Inflammatory macrophage treated with lipopolysaccharide for 1 hour (primary cell): ENCODE data around the gene TRIM33.
A peak's percentile ranks its signal among the peaks of the same experiment; 100 is the strongest.

Experiments used
- DNase-seq, 2 donors: peaks; one replicate each; pipeline ENCODE4 v3.0.0-alpha.2; 2020 to 2022

Gene TRIM33

GRCh38 chr1:114511032-114511785 is at the start of gene TRIM33:
Gene TRIM33 (minus strand): TSS chr1:114511203. CDS start chr1:114511076, 127 bp downstream.
- peak; percentile 86 to 90 for DNase-seq

- peak; percentile 8 to 25 for DNase-seq
These were observed 48.4 kb upstream of the TRIM33 start for GRCh38 chr1:114559356-114559755.

GRCh38 chr1:114558544-114558943 is 47.5 kb upstream of the TRIM33 start:
- peak; percentile 13 to 21 for DNase-seq

- DNase-seq = no peak
These were observed 43.6 kb upstream of the TRIM33 start for GRCh38 chr1:114554577-114554976.

- no peak for DNase-seq
These were observed 41.2 kb upstream of the TRIM33 start for GRCh38 chr1:114552106-114552639.

- DNase-seq = no peak
These were observed 40.4 kb upstream of the TRIM33 start for GRCh38 chr1:114551400-114551799.

GRCh38 chr1:114550336-114550735 is 39.3 kb upstream of the TRIM33 start:
- DNase-seq = no peak

- no peak for DNase-seq
These were observed 38.1 kb upstream of the TRIM33 start for GRCh38 chr1:114549137-114549536.

GRCh38 chr1:114547076-114547475 is 36.1 kb upstream of the TRIM33 start:
- no peak for DNase-seq

- no peak for DNase-seq
These were observed 34.8 kb upstream of the TRIM33 start for GRCh38 chr1:114545796-114546195.

- DNase-seq = no peak
These were observed 34.3 kb upstream of the TRIM33 start for GRCh38 chr1:114545315-114545714.

GRCh38 chr1:114540821-114541220 is 29.8 kb upstream of the TRIM33 start:
- DNase-seq = no peak

GRCh38 chr1:114540272-114540671 is 29.3 kb upstream of the TRIM33 start:
- DNase-seq = no peak

- DNase-seq = no peak
These were observed 25.0 kb upstream of the TRIM33 start for GRCh38 chr1:114536043-114536442.

GRCh38 chr1:114535401-114535800 is 24.4 kb upstream of the TRIM33 start:
- DNase-seq = no peak

- DNase-seq = no peak
These were observed 20.1 kb upstream of the TRIM33 start for GRCh38 chr1:114531094-114531493.

GRCh38 chr1:114530224-114530623 is 19.2 kb upstream of the TRIM33 start:
- DNase-seq = no peak

GRCh38 chr1:114524944-114525343 is 13.9 kb upstream of the TRIM33 start:
- DNase-seq = no peak

GRCh38 chr1:114522264-114522575 is 11.2 kb upstream of the TRIM33 start:
- DNase-seq = no peak

- no peak for DNase-seq
These were observed 10.6 kb upstream of the TRIM33 start for GRCh38 chr1:114521396-114522263.

GRCh38 chr1:114517348-114517747 is 6.3 kb upstream of the TRIM33 start:
- no peak for DNase-seq

GRCh38 chr1:114512595-114513280 is 1.7 kb upstream of the TRIM33 start:
- no peak for DNase-seq

GRCh38 chr1:114510274-114511031 is 550 bp downstream of the TRIM33 start:
- no peak for DNase-seq
